ENCODE measurements around the gene LRRTM4. TPM values are rescaled to one million over a fixed set of nuclear protein-coding genes. Genes with fewer than 3 reads are reported as not detected.

LRRTM4 gene
- polyA plus RNA-seq, 1 donor from 2014 or later, result 37.1 TPM

DNA sequence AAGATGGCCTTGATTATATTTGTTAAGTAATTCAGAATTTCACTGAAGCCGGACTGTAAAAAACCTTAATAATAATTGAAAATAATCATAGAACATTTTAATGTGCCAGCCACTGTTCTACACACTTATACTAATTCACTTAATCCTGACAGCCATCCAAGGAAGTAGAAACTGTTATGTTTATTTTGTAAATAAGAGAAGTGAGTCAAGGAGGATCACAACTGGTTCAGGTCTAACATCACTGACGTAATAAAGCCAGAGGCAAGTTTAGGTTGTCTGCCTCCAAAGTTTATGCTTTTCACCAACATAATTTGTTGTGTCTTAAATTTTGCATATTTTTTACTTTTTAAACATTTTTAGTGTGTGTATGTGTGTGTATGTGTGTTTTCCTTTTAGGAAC lies 436.1 kb downstream of the LRRTM4 start:
- H3K9me3 ChIP-seq (ENCODE audit: low read length), result no peaks in the 10 kb centered on the region
- no peaks in the 10 kb centered on the region for H3F3A ChIP-seq (ENCODE audit: insufficient read depth, low read length, poor library complexity, severe bottlenecking)
- TF ChIP-seq, protein P1, sequence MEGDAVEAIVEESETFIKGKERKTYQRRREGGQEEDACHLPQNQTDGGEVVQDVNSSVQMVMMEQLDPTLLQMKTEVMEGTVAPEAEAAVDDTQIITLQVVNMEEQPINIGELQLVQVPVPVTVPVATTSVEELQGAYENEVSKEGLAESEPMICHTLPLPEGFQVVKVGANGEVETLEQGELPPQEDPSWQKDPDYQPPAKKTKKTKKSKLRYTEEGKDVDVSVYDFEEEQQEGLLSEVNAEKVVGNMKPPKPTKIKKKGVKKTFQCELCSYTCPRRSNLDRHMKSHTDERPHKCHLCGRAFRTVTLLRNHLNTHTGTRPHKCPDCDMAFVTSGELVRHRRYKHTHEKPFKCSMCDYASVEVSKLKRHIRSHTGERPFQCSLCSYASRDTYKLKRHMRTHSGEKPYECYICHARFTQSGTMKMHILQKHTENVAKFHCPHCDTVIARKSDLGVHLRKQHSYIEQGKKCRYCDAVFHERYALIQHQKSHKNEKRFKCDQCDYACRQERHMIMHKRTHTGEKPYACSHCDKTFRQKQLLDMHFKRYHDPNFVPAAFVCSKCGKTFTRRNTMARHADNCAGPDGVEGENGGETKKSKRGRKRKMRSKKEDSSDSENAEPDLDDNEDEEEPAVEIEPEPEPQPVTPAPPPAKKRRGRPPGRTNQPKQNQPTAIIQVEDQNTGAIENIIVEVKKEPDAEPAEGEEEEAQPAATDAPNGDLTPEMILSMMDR (IDR thresholded peaks at IDR 0.05; ENCODE audit: poor library complexity, severe bottlenecking), result no peak
- TF ChIP-seq RAD21 (conservative IDR thresholded peaks at IDR 0.05), result no peak
- TF ChIP-seq TAF1 (IDR thresholded peaks at IDR 0.05; ENCODE audit: low read depth), result no peak
- TF ChIP-seq SMC3 (conservative IDR thresholded peaks at IDR 0.05; ENCODE audit: poor library complexity), result no peak
- no peak for TF ChIP-seq EP300 (conservative IDR thresholded peaks at IDR 0.05; ENCODE audit: poor library complexity, severe bottlenecking)
- TF ChIP-seq MXI1 (conservative IDR thresholded peaks at IDR 0.05; ENCODE audit: poor library complexity, severe bottlenecking), result no peak
- no peak for TF ChIP-seq POLR2AphosphoS5 (IDR thresholded peaks at IDR 0.05)
- TF ChIP-seq EZH2 (IDR thresholded peaks at IDR 0.05; ENCODE audit: borderline replicate concordance, insufficient read depth, low read length, poor library complexity, severe bottlenecking), result no peak
- TF ChIP-seq REST (IDR thresholded peaks at IDR 0.05; ENCODE audit: borderline replicate concordance), result no peak
- no peak overlapping the region for H3K27ac ChIP-seq (ENCODE audit: low read length)
- H2AFZ ChIP-seq (ENCODE audit: low read depth, low read length), result no peak overlapping the region
- no peaks in the 10 kb centered on the region for H4K20me1 ChIP-seq (ENCODE audit: insufficient read depth)
- no peak overlapping the region for H3K4me2 ChIP-seq (ENCODE audit: low read length)
- H3K36me3 ChIP-seq (ENCODE audit: insufficient read depth, low read length), result no peaks in the 10 kb centered on the region
- H3K4me3 ChIP-seq (ENCODE audit: low read length), result no peak overlapping the region
- no peaks in the 10 kb centered on the region for H3K79me2 ChIP-seq (replicated peaks; ENCODE audit: insufficient read depth, low read length)
- no peak overlapping the region for H3K9ac ChIP-seq (ENCODE audit: low read length)
- H3K27me3 ChIP-seq (ENCODE audit: insufficient read depth, low read depth, low read length), result no peaks in the 10 kb centered on the region
- no peaks in the 10 kb centered on the region for H3K9me2 ChIP-seq (ENCODE audit: insufficient read depth, low read length)

GRCh38 chr2:77085561-77085960 lies 436.6 kb downstream of the LRRTM4 start:
- Histone ChIP-seq H3K36me3 (ENCODE audit: insufficient read depth, low read length) (no peaks in the 10 kb centered on the region), H3K9me2 (ENCODE audit: insufficient read depth, low read length) (no peaks in the 10 kb centered on the region), H3K4me2 (ENCODE audit: low read length) (no peak overlapping the region), H3K4me3 (ENCODE audit: low read length) (no peak overlapping the region), H2AFZ (ENCODE audit: low read depth, low read length) (no peak overlapping the region), H3K27ac (ENCODE audit: low read length) (no peak overlapping the region), H3K9me3 (ENCODE audit: low read length) (no peaks in the 10 kb centered on the region), H3K27me3 (ENCODE audit: insufficient read depth, low read depth, low read length) (no peaks in the 10 kb centered on the region), H3K79me2 (replicated peaks; ENCODE audit: insufficient read depth, low read length) (no peaks in the 10 kb centered on the region), H3F3A (ENCODE audit: insufficient read depth, low read length, poor library complexity, severe bottlenecking) (no peaks in the 10 kb centered on the region), H4K20me1 (ENCODE audit: insufficient read depth) (no peaks in the 10 kb centered on the region), H3K9ac (ENCODE audit: low read length) (no peak overlapping the region)
- TF ChIP-seq EP300 (conservative IDR thresholded peaks at IDR 0.05; ENCODE audit: poor library complexity, severe bottlenecking), result no peak
- no peak for TF ChIP-seq REST (IDR thresholded peaks at IDR 0.05; ENCODE audit: borderline replicate concordance)
- no peak for TF ChIP-seq POLR2AphosphoS5 (IDR thresholded peaks at IDR 0.05)
- TF ChIP-seq, protein P1 (IDR thresholded peaks at IDR 0.05; ENCODE audit: poor library complexity, severe bottlenecking), result no peak
- TF ChIP-seq RAD21 (conservative IDR thresholded peaks at IDR 0.05), result no peak
- TF ChIP-seq SMC3 (conservative IDR thresholded peaks at IDR 0.05; ENCODE audit: poor library complexity), result no peak
- TF ChIP-seq MXI1 (conservative IDR thresholded peaks at IDR 0.05; ENCODE audit: poor library complexity, severe bottlenecking), result no peak
- no peak for TF ChIP-seq TAF1 (IDR thresholded peaks at IDR 0.05; ENCODE audit: low read depth)
- no peak for TF ChIP-seq EZH2 (IDR thresholded peaks at IDR 0.05; ENCODE audit: borderline replicate concordance, insufficient read depth, low read length, poor library complexity, severe bottlenecking)
